ENCODE measurements around the gene SPINK1.
A peak's percentile ranks its signal among the peaks of the same experiment; 100 is the strongest.
"Not testable (repeated sequence)": the region's sequence is repeated elsewhere in the genome, so short reads cannot be mapped to it uniquely, and the experiment has no call there.

SPINK1 gene

GRCh38 chr5:147831465-147831864 lies at the start of gene SPINK1:
SPINK1 (minus strand) TSS chr5:147831671; CDS start chr5:147831577, 94 bp downstream.
- DNase-seq (ENCODE audit: low spot score): no peak

DNA sequence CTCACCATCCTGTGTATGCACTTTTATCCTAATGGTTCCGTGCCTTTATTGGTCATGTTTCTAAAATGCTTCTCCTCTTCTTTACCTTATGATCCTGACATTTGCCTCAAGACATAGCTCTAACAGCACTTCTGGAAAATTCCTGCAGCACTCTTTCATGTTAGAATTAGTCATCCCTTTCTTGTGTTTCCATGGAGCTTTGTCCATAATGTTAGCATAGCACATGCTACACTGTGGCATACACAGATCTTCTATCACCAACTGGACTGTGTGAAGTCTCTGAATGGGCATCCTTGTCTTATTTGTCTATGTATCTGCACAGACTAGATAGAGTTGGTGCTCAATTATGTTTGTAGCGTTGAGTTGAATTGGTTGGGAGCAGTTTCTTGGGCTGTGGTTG lies 49.0 kb upstream of the SPINK1 start:
- DNase-seq (ENCODE audit: low spot score): no peak

- no peak for DNase-seq (ENCODE audit: low spot score)
Observed at GRCh38 chr5:147879784-147880183, 48.3 kb upstream of the SPINK1 start.

- DNase-seq (ENCODE audit: low spot score): no peak
Observed at GRCh38 chr5:147878066-147878759, 46.7 kb upstream of the SPINK1 start, which contains the start of gene SCGB3A2. SCGB3A2 (plus strand) TSS chr5:147878711; CDS start chr5:147878804, 93 bp downstream.

GRCh38 chr5:147876626-147877025 lies 45.2 kb upstream of the SPINK1 start:
- no peak for DNase-seq (ENCODE audit: low spot score)

- DNase-seq (ENCODE audit: low spot score): no peak
Observed at GRCh38 chr5:147876141-147876540, 44.7 kb upstream of the SPINK1 start.

GRCh38 chr5:147874910-147875367 lies 43.5 kb upstream of the SPINK1 start:
- no peak for DNase-seq (ENCODE audit: low spot score)

DNA sequence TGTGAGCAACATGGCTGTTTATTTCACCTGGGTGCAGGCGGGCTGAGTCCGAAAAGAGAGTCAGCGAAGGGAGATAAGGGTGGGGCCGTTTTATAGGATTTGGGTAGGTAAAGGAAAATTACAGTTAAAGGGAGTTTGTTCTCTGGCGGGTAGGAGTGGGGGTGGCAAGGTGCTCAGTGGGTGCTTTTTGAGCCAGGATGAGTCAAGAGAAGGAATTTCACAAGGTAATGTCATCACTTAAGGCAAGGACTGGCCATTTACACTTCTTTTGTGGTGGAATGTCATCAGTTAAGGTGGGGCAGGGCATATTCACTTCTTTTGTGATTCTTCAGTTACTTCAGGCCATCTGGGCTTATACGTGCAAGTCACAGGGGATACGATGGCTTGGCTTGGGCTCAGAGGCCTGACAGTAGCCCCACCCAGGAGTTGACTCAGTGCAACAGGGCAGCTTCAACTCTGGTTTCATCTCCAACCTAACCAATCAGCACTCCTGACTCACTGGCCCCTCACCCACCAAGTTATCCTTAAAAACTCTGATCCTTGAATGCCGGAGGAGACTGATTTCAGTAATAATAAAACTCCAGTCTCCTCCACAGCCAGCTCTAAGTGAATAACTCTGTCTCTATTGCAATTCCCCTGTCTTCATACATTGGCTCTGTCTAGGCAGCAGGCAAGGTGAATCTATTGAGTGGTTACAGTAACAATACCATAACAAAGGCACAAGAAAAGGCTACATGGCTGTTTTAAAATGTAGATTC lies 42.8 kb upstream of the SPINK1 start:
- DNase-seq (ENCODE audit: low spot score): not testable (repeated sequence)

DNA sequence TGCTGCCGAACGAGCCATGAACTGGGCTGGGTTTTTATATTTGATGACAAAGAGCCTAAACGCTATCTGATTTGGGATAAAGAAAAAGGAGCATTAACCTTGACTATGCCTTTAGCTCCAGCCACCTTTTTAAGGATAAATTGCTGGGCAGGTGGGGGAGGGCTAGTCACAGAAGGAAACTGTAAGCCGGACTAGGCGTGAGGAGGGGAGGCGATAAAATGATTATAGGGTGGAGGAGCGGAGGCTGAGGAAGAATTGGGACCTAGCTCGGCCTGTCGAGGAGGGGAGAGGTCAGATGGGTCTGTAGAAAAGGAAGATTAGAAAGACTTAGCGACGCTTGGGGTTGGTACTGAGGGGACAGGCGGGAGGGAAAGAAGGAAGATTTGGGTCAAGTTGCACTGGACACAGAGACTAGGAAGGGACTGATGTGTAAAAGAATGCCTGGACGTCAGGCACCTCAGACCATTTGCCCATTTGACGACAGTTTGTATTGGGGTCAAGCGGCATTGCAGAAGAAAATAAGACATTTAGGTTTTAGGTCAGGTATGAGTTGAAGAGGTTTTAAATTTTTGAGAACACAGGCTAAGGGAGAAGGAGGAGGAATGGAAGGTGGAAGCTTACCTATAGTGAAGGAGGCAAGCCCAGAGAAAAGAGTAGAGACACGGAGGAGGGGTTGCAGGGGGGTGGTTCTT lies 41.4 kb upstream of the SPINK1 start:
- DNase-seq (ENCODE audit: low spot score): not testable (repeated sequence)

DNA sequence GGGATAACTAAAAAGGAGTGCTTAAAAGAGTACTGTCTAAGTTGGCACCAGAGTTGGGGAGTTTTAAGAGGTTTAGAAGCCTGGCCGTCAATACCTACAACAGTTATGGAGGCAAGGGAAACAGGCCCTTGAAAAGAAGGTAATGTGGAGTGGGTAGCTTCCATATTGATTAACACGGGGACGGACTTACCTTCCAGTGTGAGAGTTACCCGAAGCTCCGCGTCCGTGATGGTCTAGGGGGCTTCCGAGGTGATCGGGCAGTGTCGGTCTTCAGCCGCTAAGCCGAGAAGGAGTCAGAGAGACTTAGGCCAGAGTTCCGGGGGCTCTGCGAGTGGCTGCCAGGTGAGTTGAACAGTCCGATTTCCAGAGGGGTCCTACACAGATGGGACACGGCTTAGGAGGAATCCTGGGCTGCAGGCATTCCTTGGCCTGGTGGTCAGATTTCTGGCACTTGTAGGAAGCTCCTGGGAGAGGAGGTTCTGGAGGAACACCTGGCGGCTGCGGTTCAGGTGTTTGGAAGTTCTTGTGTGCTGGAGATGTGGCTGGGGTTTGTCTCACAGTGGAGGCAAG lies 40.6 kb upstream of the SPINK1 start:
- DNase-seq (ENCODE audit: low spot score): not testable (repeated sequence)

DNA sequence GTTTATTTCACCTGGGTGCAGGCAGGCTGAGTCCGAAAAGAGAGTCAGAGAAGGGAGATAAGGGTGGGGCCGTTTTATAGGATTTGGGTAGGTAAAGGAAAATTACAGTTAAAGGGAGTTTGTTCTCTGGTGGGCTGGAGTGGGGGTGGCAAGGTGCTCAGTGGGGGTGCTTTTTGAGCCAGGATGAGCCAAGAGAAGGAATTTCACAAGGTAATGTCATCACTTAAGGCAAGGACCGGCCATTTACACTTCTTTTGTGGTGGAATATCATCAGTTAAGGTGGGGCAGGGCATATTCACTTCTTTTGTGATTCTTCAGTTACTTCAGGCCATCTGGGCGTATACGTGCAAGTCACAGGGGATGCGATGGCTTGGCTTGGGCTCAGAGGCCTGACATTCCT lies 38.4 kb upstream of the SPINK1 start:
- not testable (repeated sequence) for DNase-seq (ENCODE audit: low spot score)

DNA sequence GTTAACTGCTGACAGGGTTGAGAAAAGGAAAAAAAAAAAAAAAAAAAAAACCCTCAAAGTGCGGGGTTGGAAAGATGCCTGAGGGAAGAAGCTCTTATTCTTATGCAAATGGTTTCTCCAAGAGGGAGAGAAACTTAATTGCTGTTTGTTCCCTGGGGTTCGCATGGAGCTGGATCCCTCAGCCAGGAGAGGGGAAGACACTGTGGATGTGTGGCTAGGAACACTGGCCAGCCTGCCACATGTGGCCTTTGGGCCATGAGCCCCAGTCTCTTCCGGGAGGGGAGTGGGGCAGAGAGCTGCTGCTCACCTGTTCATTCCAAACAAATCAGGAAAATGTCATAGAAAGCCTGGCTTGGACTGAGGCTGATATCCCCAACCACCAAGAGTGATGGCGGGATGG lies 37.6 kb upstream of the SPINK1 start:
- DNase-seq (ENCODE audit: low spot score): no peak

DNA sequence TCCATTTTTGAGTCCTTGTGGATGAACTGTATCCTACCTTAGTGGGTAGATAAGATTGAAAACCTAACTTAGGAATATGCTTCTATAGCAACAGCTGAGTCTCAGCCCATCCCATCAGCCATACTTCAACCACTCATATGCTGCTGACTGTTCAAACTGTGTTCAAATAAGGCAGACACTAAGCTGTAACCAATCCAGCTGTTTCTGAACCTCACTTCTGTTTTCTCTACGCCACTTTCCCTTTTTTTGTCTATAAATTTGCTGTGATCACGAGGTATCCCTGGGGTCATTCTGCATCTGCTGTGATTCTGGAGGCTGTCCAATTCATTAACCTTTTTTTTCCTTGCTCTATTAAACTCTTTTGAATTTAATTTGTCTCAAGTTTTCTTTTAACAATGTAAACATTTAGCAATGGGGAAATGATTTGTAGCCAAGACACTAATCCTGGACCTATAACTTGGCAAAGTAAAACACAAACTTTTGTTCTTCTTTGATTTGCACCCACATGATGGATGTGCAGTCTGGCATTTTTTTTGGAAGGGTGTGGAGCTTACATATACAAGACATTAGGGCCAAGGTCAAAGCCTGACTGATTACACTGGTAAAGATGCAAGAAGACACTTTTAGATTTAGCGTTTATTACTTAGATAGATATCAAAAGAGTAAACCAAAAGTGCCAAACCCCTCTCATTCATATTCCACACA lies 32.1 kb upstream of the SPINK1 start:
- no peak for DNase-seq (ENCODE audit: low spot score)

DNA sequence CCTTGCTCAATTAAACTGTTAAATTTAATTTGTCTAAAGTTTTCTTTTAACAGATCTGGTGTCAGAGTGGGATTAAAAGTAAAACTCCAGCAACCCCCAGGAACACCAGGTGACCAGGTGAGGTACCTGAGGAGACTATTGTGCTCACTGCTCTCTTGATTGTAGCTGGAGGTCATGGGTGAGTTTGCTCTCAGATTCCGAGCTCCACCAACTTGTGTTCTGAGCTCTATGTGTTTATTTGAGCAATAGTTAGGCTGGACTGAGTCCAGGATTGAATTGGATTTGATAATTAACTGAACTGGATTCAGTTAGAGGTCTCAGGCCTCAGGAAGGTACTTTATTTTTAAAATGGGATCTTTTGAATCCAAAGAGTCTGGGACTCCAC lies 29.2 kb upstream of the SPINK1 start:
- DNase-seq (ENCODE audit: low spot score): no peak

DNA sequence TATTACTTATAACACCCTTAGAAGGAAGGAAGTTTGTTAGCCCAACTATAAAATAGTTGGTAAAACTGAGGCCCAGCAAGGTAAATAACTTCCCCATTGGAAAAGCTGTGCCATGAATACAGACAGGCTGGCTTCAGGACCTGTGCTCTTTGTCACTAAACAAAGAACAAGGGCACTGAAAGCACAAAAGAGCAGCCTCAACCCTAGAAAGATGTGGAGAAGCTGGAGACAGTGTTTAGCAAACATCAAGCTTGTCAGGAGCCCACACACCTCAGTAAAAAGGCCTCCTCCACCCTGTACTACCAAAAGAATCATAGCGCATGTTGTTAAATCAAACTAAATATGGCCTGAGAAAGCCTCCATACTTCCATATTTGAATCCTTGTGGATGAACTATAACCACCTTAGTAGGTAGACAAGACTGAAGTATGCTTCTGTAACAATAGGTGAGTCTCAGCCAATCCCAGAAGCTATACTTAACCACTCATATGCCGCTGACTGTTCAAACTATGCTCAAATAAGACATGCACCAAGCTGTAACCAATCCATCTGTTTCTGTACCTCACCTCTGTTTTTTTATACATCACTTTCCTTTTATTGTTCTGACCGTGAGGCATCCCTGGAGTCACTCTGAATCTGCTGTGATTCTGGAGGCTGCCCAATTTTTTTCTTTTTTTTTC lies 28.6 kb upstream of the SPINK1 start:
- DNase-seq (ENCODE audit: low spot score): no peak

DNA sequence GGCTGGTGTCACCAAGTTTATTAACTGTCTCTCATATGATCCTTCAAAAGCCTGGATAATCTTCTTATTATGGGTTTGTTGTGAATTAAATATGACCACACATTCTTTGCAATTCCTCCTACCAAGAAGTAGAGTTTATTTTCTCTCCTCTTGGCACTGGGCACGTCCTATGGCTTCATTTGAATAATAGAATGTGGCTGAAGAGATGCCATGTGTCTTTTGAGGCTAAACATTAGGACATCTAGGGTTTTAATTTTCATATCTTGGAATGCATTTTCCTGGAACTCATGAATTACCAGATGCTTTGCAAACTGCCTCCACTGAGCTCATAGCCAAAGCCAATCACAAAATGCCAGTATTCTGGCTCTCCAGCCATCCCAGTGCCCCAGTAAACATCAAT lies 27.1 kb upstream of the SPINK1 start:
- DNase-seq (ENCODE audit: low spot score): no peak

GRCh38 chr5:147857302-147858129 lies 26.0 kb upstream of the SPINK1 start:
- peak; percentile 43 for DNase-seq (ENCODE audit: low spot score)

DNA sequence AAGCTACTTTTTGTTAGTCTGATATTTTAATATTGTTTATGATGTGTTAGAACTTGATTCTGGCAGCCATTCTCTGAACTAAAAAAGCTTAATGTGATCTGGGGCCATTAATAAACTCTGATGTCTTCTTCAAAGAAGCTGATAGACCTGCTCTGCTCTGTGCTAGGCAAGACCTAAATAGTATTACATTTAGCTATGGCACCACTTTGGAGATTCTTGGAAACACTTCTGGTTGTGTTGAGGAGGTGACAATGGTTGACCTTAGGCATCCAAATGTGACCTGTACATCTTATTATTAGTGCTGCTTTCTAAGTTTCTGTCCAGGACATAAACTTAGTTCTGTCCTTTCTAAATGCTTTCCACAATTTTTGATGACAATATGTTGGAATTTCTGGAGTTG lies 25.3 kb upstream of the SPINK1 start:
- DNase-seq (ENCODE audit: low spot score): no peak

- no peak for DNase-seq (ENCODE audit: low spot score)
Observed at GRCh38 chr5:147855774-147856069, 24.3 kb upstream of the SPINK1 start.
